ENCODE results near the gene ZNF837.
"Not testable (repeated sequence)": the region's sequence is repeated elsewhere in the genome, so short reads cannot be mapped to it uniquely, and the experiment has no call there.

- TF ChIP-seq, protein P1, sequence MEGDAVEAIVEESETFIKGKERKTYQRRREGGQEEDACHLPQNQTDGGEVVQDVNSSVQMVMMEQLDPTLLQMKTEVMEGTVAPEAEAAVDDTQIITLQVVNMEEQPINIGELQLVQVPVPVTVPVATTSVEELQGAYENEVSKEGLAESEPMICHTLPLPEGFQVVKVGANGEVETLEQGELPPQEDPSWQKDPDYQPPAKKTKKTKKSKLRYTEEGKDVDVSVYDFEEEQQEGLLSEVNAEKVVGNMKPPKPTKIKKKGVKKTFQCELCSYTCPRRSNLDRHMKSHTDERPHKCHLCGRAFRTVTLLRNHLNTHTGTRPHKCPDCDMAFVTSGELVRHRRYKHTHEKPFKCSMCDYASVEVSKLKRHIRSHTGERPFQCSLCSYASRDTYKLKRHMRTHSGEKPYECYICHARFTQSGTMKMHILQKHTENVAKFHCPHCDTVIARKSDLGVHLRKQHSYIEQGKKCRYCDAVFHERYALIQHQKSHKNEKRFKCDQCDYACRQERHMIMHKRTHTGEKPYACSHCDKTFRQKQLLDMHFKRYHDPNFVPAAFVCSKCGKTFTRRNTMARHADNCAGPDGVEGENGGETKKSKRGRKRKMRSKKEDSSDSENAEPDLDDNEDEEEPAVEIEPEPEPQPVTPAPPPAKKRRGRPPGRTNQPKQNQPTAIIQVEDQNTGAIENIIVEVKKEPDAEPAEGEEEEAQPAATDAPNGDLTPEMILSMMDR (IDR thresholded peaks at IDR 0.05; ENCODE audit: low read depth, low read length): not testable (repeated sequence)
- TF ChIP-seq EZH2phosphoT487 (IDR thresholded peaks at IDR 0.05; ENCODE audit: low read depth): not testable (repeated sequence)
Observed at GRCh38 chr19:58348080-58348479, 32.8 kb downstream of the ZNF837 start.
